DND-41 (cell line): ENCODE measurements around the gene MXI1.

Experiments
- EZH2 ChIP-seq: IDR thresholded peaks from 3 replicates; pipeline ENCODE4 v1.6.1; 2012; ENCODE audit warnings: borderline replicate concordance, low read depth, mild to moderate bottlenecking, moderate library complexity, low read length, inconsistent platforms; ENCODE audit not compliant: severe bottlenecking
- TF ChIP-seq, protein P1 (sequence below): IDR thresholded peaks from 2 replicates; pipeline ENCODE4 v1.5.1; 2012; ENCODE audit warnings: borderline replicate concordance, low read length, moderate library complexity, mild to moderate bottlenecking; ENCODE audit not compliant: poor library complexity, severe bottlenecking; ENCODE audit errors: extremely low read depth

DNA sequence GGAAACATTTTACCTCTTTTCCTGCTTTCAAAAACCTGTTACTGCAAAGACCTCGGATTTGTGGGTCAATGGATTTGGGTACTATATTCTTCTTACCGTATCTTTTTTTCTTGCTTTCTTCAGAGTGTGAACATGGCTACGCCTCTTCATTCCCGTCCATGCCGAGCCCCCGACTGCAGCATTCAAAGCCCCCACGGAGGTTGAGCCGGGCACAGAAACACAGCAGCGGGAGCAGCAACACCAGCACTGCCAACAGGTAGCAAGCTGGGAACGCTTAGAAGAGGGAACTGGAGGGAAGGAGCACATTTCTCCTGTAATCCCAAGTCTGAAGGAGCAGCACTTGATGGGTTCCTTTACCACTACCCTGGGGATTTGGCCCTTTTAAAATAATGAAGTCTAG is 20.7 kb downstream of the MXI1 start:
- TF ChIP-seq, protein P1, sequence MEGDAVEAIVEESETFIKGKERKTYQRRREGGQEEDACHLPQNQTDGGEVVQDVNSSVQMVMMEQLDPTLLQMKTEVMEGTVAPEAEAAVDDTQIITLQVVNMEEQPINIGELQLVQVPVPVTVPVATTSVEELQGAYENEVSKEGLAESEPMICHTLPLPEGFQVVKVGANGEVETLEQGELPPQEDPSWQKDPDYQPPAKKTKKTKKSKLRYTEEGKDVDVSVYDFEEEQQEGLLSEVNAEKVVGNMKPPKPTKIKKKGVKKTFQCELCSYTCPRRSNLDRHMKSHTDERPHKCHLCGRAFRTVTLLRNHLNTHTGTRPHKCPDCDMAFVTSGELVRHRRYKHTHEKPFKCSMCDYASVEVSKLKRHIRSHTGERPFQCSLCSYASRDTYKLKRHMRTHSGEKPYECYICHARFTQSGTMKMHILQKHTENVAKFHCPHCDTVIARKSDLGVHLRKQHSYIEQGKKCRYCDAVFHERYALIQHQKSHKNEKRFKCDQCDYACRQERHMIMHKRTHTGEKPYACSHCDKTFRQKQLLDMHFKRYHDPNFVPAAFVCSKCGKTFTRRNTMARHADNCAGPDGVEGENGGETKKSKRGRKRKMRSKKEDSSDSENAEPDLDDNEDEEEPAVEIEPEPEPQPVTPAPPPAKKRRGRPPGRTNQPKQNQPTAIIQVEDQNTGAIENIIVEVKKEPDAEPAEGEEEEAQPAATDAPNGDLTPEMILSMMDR, result no peak
- no peak for TF ChIP-seq EZH2
